Neuronal stem cell (in vitro differentiated cells): ENCODE measurements around the gene SEC24D.

ENCODE experiments used
- DNase-seq: peaks from one replicate; pipeline ENCODE4 v3.0.0-alpha.2; 2013; ENCODE audit warnings: low spot score
- H2AFZ ChIP-seq: one replicate; pipeline ENCODE4 v1.6.1; 2013; ENCODE audit warnings: mild to moderate bottlenecking, low read length, inconsistent platforms
- H2AK5ac ChIP-seq: 2 replicates; pipeline ENCODE4 v1.6.1; 2013; ENCODE audit warnings: low read depth, mild to moderate bottlenecking, inconsistent platforms, low read length, moderate library complexity, mixed read lengths
- H2BK120ac ChIP-seq: 2 replicates; pipeline ENCODE4 v1.6.1; 2013; ENCODE audit warnings: low read depth, mild to moderate bottlenecking, inconsistent platforms, low read length, moderate library complexity, mixed read lengths
- H2BK12ac ChIP-seq: one replicate; pipeline ENCODE4 v1.6.1; 2013; ENCODE audit warnings: low read length, inconsistent platforms
- H2BK15ac ChIP-seq: 2 replicates; pipeline ENCODE4 v1.6.1; 2013; ENCODE audit warnings: mild to moderate bottlenecking, low read length, inconsistent platforms, mixed read lengths
- H2BK5ac ChIP-seq: one replicate; pipeline ENCODE4 v1.6.1; 2013; ENCODE audit warnings: inconsistent platforms, mild to moderate bottlenecking, low read length, moderate library complexity
- H3K14ac ChIP-seq: one replicate; pipeline ENCODE4 v1.6.1; 2013; ENCODE audit warnings: low read length, inconsistent platforms
- H3K18ac ChIP-seq: 2 replicates; pipeline ENCODE4 v1.6.1; 2013; ENCODE audit warnings: low read length, inconsistent platforms
- H3K23ac ChIP-seq: 2 replicates; pipeline ENCODE4 v1.6.1; 2013; ENCODE audit warnings: low read depth, mild to moderate bottlenecking, mixed read lengths, low read length, inconsistent platforms; ENCODE audit not compliant: poor library complexity
- H3K27ac ChIP-seq: replicated peaks from 3 replicates; pipeline ENCODE4 v1.5.1; 2013; ENCODE audit warnings: low read length, inconsistent platforms
- H3K27me3 ChIP-seq, 3 experiments: 2 replicates each; pipeline ENCODE4 v1.6.1; 2013; ENCODE audit warnings: low read length in 3 of 3, mild to moderate bottlenecking in 2 of 3, inconsistent platforms in 1 of 3, low read depth in 1 of 3, mixed read lengths in 1 of 3, moderate library complexity in 1 of 3; ENCODE audit not compliant: control insufficient read depth in 3 of 3, insufficient read depth in 3 of 3
- H3K36me3 ChIP-seq, 2 donors: replicated peaks in 1 of 2; 2 replicates each; pipeline ENCODE4 v1.6.1; 2013; ENCODE audit warnings: low read length in 2 of 2; ENCODE audit not compliant: control insufficient read depth in 2 of 2, insufficient read depth in 2 of 2
- H3K4ac ChIP-seq: 2 replicates; pipeline ENCODE4 v1.6.1; 2013; ENCODE audit warnings: inconsistent platforms, mild to moderate bottlenecking, low read length, moderate library complexity
- H3K4me1 ChIP-seq, 2 donors: 1 replicate in 1 of 2; 2 replicates in 1 of 2; pipeline ENCODE4 v1.6.1; 2013; ENCODE audit warnings: low read length in 2 of 2, low read depth in 1 of 2; ENCODE audit not compliant: control insufficient read depth in 2 of 2, insufficient read depth in 1 of 2
- H3K4me2 ChIP-seq: one replicate; pipeline ENCODE4 v1.6.1; 2013; ENCODE audit warnings: mild to moderate bottlenecking, low read length, inconsistent platforms; ENCODE audit not compliant: insufficient read depth, poor library complexity, severe bottlenecking
- H3K4me3 ChIP-seq, 2 donors: 2 replicates each; pipeline ENCODE4 v1.5.1; 2013; ENCODE audit warnings: low read length in 2 of 2, mild to moderate bottlenecking in 2 of 2, inconsistent platforms in 1 of 2, moderate library complexity in 1 of 2
- H3K79me1 ChIP-seq: one replicate; pipeline ENCODE4 v1.6.1; 2013; ENCODE audit warnings: low read depth, mild to moderate bottlenecking, inconsistent platforms, low read length, moderate library complexity
- H3K9ac ChIP-seq: one replicate; pipeline ENCODE4 v1.6.1; 2013; ENCODE audit warnings: mild to moderate bottlenecking, low read depth, low read length, inconsistent platforms; ENCODE audit not compliant: poor library complexity
- H3K9me3 ChIP-seq, 2 donors: replicated peaks in 1 of 2; 2 replicates each; pipeline versions ENCODE3 to v1.6.1; 2013; ENCODE audit warnings: low read length in 2 of 2, mild to moderate bottlenecking in 2 of 2, inconsistent platforms in 1 of 2, low read depth in 1 of 2, mixed read lengths in 1 of 2, moderate library complexity in 1 of 2; ENCODE audit not compliant: control insufficient read depth in 2 of 2, insufficient read depth in 1 of 2
- H4K8ac ChIP-seq: one replicate; pipeline ENCODE4 v1.6.1; 2013; ENCODE audit warnings: low read depth, mild to moderate bottlenecking, inconsistent platforms, low read length, moderate library complexity
- H4K91ac ChIP-seq: one replicate; pipeline ENCODE4 v1.6.1; 2013; ENCODE audit warnings: low read length, low read depth, mild to moderate bottlenecking, inconsistent platforms; ENCODE audit not compliant: poor library complexity
- WGBS, 2 donors: extraction: QIAGEN DNeasy Blood & Tissue Kit; methylation state at CpG; one replicate each; pipeline ENCODE4 v1.1.7; 2013; ENCODE audit warnings: missing lambda C conversion rate in 2 of 2, mixed read lengths in 1 of 2; ENCODE audit not compliant: insufficient read length in 2 of 2, insufficient replicate concordance in 1 of 2; ENCODE audit errors: extremely low coverage in 2 of 2; 5-methylcytosine and 5-hydroxymethylcytosine counted together

The SEC24D gene

DNA sequence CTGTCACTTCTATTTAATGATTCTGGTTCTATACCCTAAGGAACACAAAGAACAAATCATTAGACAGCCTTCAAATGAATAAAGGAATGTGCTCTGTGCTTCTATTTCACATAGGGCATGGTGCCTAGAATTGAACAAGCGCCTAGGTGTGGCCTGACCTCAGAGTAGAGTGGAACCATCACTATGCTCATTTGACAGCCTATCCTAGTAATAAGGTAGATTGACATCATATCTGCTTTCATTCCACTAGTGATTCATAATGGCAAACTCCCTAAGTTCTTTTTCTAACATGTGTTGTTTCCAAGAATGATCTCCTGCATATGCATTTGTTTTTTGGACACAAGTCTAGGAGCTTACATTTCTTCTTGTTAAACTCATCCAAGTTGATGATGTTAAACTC lies 114.2 kb downstream of the SEC24D start:
- Histone ChIP-seq H4K8ac (no peak overlapping the region), H3K9ac (no peak overlapping the region), H2BK15ac (no peak overlapping the region), H2BK120ac (no peak overlapping the region), H3K9me3 (no peaks in the 10 kb centered on the region), H3K4ac (no peak overlapping the region), H3K4me1 (no peaks in the 10 kb centered on the region), H3K18ac (no peak overlapping the region), H4K91ac (no peak overlapping the region), H3K4me3 (no peak overlapping the region), H3K4me2 (no peak overlapping the region), H2BK5ac (no peak overlapping the region), H2BK12ac (no peak overlapping the region), H3K23ac (no peak overlapping the region), H3K79me1 (no peaks in the 10 kb centered on the region), H3K27ac (no peak overlapping the region), H2AK5ac (no peak overlapping the region), H2AFZ (no peak overlapping the region), H3K36me3 (peaks cover 2 to 7% of the 10 kb centered on the region in 2 donors), H3K14ac (no peak overlapping the region), H3K27me3 (no peaks in the 10 kb centered on the region)
- no CpG with 5 or more reads among the region's 1 CpG for WGBS, 2 donors
- no peak for DNase-seq

DNA sequence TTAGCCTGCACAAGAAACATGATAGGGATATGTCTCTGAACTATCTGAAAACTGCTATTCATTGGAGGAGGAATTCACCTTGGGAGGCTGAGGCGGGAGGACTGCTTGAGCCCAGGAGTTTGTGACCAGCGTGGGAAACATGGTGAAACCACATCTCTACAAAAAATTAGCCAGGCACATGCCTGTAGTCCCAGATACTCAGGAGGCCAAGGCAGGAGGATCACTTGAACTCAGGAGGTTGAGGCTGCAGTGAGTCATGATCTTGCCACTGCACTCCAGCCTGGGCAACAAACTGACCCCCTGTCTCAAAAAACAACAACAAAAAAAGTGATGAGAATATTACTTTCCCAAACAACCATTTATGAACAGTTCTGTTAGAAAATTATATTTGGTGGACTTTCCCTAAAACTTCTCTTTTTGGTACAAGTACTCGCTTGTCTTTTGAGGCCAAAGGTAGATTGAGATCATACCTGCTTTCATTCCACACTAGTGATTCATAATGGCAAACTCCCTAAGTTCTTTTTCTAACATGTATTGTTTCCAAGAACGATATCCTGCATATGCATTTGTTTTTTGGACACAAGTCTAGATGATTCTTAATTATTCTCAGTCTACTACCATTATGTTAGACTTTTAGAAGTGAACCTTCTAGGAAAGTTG lies 117.3 kb downstream of the SEC24D start:
- Histone ChIP-seq H3K23ac (no peak overlapping the region), H3K4ac (no peak overlapping the region), H3K18ac (no peak overlapping the region), H3K27ac (no peak overlapping the region), H2BK12ac (no peak overlapping the region), H3K4me2 (no peak overlapping the region), H3K79me1 (no peaks in the 10 kb centered on the region), H3K36me3 (peaks cover 2 to 10% of the 10 kb centered on the region in 2 donors), H3K9ac (no peak overlapping the region), H3K27me3 (no peaks in the 10 kb centered on the region), H3K9me3 (no peaks in the 10 kb centered on the region), H2BK15ac (no peak overlapping the region), H3K14ac (no peak overlapping the region), H3K4me3 (no peak overlapping the region), H2AK5ac (no peak overlapping the region), H2BK120ac (no peak overlapping the region), H3K4me1 (no peaks in the 10 kb centered on the region), H2AFZ (no peak overlapping the region), H4K8ac (no peak overlapping the region), H4K91ac (no peak overlapping the region), H2BK5ac (no peak overlapping the region)
- WGBS, 2 donors: no CpG with 5 or more reads among the region's 4 CpGs
- DNase-seq: no peak

DNA sequence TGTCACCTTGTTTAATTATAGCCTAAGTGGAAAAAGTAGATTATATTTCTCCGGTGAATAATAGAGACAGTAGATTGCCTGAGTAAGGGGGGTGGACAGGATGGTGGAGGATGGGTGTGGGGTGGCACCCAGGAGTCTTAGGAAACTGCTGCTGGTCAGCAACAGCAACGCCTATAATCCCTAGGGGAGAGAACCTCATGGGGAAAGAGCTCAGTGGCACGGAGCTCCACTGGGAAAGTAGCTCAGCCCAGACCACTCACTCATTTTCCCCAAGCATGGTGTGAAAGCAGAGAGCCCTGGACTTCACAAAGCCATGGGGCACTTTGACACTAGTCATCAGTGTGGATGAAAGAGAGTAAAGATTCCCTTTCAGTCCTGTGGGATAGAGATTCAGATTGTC lies 119.6 kb downstream of the SEC24D start:
- H2BK120ac ChIP-seq: no peak overlapping the region
- no peak overlapping the region for H2BK12ac ChIP-seq
- peaks cover 6 to 30% of the 10 kb centered on the region in 2 donors for H3K36me3 ChIP-seq
- H3K4me3 ChIP-seq: no peak overlapping the region
- no peak overlapping the region for H3K14ac ChIP-seq
- H4K91ac ChIP-seq: no peak overlapping the region
- H2BK15ac ChIP-seq: no peak overlapping the region
- no peak overlapping the region for H2BK5ac ChIP-seq
- H3K9ac ChIP-seq: no peak overlapping the region
- no peaks in the 10 kb centered on the region for H3K27me3 ChIP-seq
- no CpG with 5 or more reads among the region's 3 CpGs for WGBS, 2 donors
- no peak overlapping the region for H2AFZ ChIP-seq
- no peak overlapping the region for H3K4ac ChIP-seq
- DNase-seq: no peak
- H3K27ac ChIP-seq: no peak overlapping the region
- H3K18ac ChIP-seq: no peak overlapping the region
- no peak overlapping the region for H4K8ac ChIP-seq
- H3K23ac ChIP-seq: no peak overlapping the region
- no peaks in the 10 kb centered on the region for H3K79me1 ChIP-seq
- no peaks in the 10 kb centered on the region for H3K4me1 ChIP-seq
- H3K9me3 ChIP-seq: no peaks in the 10 kb centered on the region
- no peak overlapping the region for H3K4me2 ChIP-seq
- H2AK5ac ChIP-seq: no peak overlapping the region

DNA sequence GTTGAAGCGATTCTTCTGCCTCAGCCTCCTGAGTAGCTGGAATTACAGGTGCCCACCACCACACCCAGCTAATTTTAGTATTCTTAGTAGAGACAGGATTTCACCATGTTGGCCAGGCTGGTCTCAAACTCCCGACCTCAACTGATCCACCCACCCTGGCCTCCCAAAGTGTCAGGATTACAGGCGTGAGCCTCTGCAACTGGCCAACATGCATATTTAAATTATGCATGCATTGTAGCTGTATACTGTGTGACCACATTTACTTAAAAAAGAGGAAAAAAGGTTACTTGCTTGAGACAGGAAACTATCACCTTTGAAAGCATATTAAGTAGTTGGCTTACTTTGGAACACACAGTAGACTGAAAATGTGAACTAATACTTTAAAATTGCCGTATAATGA lies 121.2 kb downstream of the SEC24D start:
- H3K4me2 ChIP-seq: no peak overlapping the region
- H3K27me3 ChIP-seq: no peaks in the 10 kb centered on the region
- H4K8ac ChIP-seq: no peak overlapping the region
- H3K27ac ChIP-seq: no peak overlapping the region
- H2BK5ac ChIP-seq: no peak overlapping the region
- no peaks in the 10 kb centered on the region for H3K79me1 ChIP-seq
- H3K4me1 ChIP-seq: no peaks in the 10 kb centered on the region
- H2AFZ ChIP-seq: no peak overlapping the region
- H3K4me3 ChIP-seq: no peak overlapping the region
- H3K9ac ChIP-seq: no peak overlapping the region
- no peaks in the 10 kb centered on the region for H3K9me3 ChIP-seq
- WGBS, 2 donors: no CpG with 5 or more reads among the region's 4 CpGs
- no peak overlapping the region for H2BK15ac ChIP-seq
- H4K91ac ChIP-seq: no peak overlapping the region
- H2BK120ac ChIP-seq: no peak overlapping the region
- no peak overlapping the region for H3K14ac ChIP-seq
- H3K36me3 ChIP-seq: peaks cover 8 to 42% of the 10 kb centered on the region in 2 donors
- H3K18ac ChIP-seq: no peak overlapping the region
- H3K4ac ChIP-seq: no peak overlapping the region
- H2AK5ac ChIP-seq: no peak overlapping the region
- H3K23ac ChIP-seq: no peak overlapping the region
- DNase-seq: no peak
- no peak overlapping the region for H2BK12ac ChIP-seq
